Lung (tissue), 12 donors: ENCODE data around the gene NR5A1. TPM values are rescaled to one million over a fixed set of nuclear protein-coding genes. Genes with fewer than 3 reads are reported as not detected.

Experiments used
- ATAC-seq: fragments of 200-7000 bp; cut with Tn5 transposase; one replicate; pipeline ENCODE4 v1.9.1; 2020; ENCODE audit warnings: moderate number of reproducible peaks; ENCODE audit not compliant: insufficient read depth, low FRiP score
- DNase-seq, 3 donors: peaks; one replicate each; pipeline ENCODE4 v3.0.0-alpha.2; 2013 to 2017
- H3K27ac ChIP-seq, 2 donors: one replicate each; pipeline ENCODE4 v1.5.1; 2013; ENCODE audit warnings: mild to moderate bottlenecking in 2 of 2, moderate library complexity in 2 of 2, control low read depth in 1 of 2, inconsistent platforms in 1 of 2, low read depth in 1 of 2, low read length in 1 of 2
- H3K27me3 ChIP-seq, 3 donors: one replicate each; pipeline ENCODE4 v1.5.1; 2013; ENCODE audit warnings: low read length in 2 of 3; ENCODE audit not compliant: control insufficient read depth in 3 of 3, insufficient read depth in 3 of 3
- H3K36me3 ChIP-seq, 4 donors: one replicate each; pipeline ENCODE4 v1.5.1; 2013; ENCODE audit warnings: low read length in 4 of 4, mild to moderate bottlenecking in 1 of 4, moderate library complexity in 1 of 4; ENCODE audit not compliant: control insufficient read depth in 4 of 4, insufficient read depth in 4 of 4
- H3K4me1 ChIP-seq, 5 donors: one replicate each; pipeline ENCODE4 v1.5.1; 2013; ENCODE audit warnings: low read length in 5 of 5, mild to moderate bottlenecking in 2 of 5, moderate library complexity in 1 of 5; ENCODE audit not compliant: control insufficient read depth in 5 of 5, insufficient read depth in 5 of 5
- H3K4me3 ChIP-seq: one replicate; pipeline ENCODE4 v1.5.1; 2013; ENCODE audit warnings: mild to moderate bottlenecking, control low read depth, moderate library complexity
- H3K9ac ChIP-seq, 2 donors: one replicate each; pipeline ENCODE4 v1.5.1; 2013; ENCODE audit warnings: low read length in 2 of 2, control low read depth in 1 of 2; ENCODE audit not compliant: insufficient read depth in 1 of 2
- H3K9me3 ChIP-seq, 4 donors: one replicate each; pipeline ENCODE4 v1.5.1; 2013; ENCODE audit warnings: low read length in 3 of 4, mild to moderate bottlenecking in 1 of 4, moderate library complexity in 1 of 4; ENCODE audit not compliant: control insufficient read depth in 4 of 4, insufficient read depth in 3 of 4
- CTCF ChIP-seq: IDR thresholded peaks from 2 replicates; pipeline ENCODE4 v1.5.1; 2012; ENCODE audit warnings: mild to moderate bottlenecking; ENCODE audit errors: control extremely low read depth, extremely low read depth
- WGBS, 2 donors: extraction: QIAGEN DNeasy Blood & Tissue Kit; methylation state at CpG; one replicate each; pipeline ENCODE4 v1.1.7; 2013; 5-methylcytosine and 5-hydroxymethylcytosine counted together
- polyA plus RNA-seq, 2 donors: library from polyadenylated mRNA; stranded (reverse); fragments of 200-250 nt; gene quantifications; one replicate each; pipeline ENCODE4 v1.2.1, GENCODE V29; 2013
- total RNA-seq, 2 donors: library from RNA; depleted of rRNA in 1 of 2; stranded (reverse); fragments of >200 nt in 1 of 2; gene quantifications; one replicate each; pipeline ENCODE4 v1.2.1, GENCODE V29; 2014 to 2021
- donor health status: control.
- donor health status: control.
- donor health status: Bipolar disorder and iron deficiency.
- donor health status: healthy.
- donor health status: DM: yes; HTN: yes; CAD: no.

Gene NR5A1
- total and polyA plus RNA-seq, 4 donors, result 0.02 to 0.37 (median 0.09) TPM; not detected in 1

DNA sequence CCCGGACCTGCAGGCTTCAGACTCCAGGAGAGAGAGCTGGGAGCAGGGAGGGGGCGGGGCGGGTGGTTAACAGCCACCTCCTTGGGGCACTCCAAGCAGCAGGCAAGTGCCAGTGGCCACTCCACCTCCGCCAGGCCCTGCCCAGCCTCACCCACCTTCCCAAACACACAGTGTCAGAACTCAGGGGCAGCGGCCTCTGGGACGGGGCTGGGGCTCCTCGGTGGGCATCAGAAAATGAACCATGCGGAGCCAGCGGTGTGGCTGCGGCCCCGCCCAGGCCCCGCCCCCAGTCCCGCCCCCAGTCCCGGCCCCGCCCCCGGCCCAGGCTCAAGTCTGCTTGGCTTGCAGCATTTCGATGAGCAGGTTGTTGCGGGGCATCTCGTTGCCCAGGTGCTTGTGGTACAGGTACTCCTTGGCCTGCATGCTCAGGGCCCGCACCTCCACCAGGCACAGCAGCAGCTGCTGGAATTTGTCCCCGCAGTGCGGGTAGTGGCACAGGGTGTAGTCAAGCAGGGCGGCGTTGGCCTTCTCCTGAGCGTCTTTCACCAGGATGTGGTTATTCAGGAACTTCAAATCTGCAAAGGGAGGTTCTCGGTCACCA lies 24.7 kb downstream of the NR5A1 start:
- H3K4me3 ChIP-seq, result no peak overlapping the region
- peaks cover 0 to 5% (median 0%) of the 10 kb centered on the region in 5 donors for H3K4me1 ChIP-seq
- H3K27ac ChIP-seq, result no peak overlapping the region
- no peaks in the 10 kb centered on the region for H3K36me3 ChIP-seq
- DNase-seq (no peak), ATAC-seq (peak; percentile 21)
- no peak for TF ChIP-seq CTCF
- peaks cover 0 to 9% (median 0%) of the 10 kb centered on the region in 4 donors for H3K9me3 ChIP-seq
- H3K9ac ChIP-seq, result no peak overlapping the region
- 37 to 48% methylated on average over 25 to 26 of the region's 26 CpGs for WGBS, 2 donors
- H3K27me3 ChIP-seq, result peaks cover 0 to 29% (median 18%) of the 10 kb centered on the region in 3 donors

GRCh38 chr9:124481115-124481514 lies 26.1 kb downstream of the NR5A1 start:
- no peak overlapping the region for H3K27ac ChIP-seq
- ATAC-seq (no peak), DNase-seq (no peak)
- WGBS, 2 donors, result 43 to 47% methylated on average over 17 of the region's 17 CpGs
- no peaks in the 10 kb centered on the region for H3K4me1 ChIP-seq
- H3K9ac ChIP-seq, result no peak overlapping the region
- H3K4me3 ChIP-seq, result no peak overlapping the region
- TF ChIP-seq CTCF, result no peak
- H3K36me3 ChIP-seq, result no peaks in the 10 kb centered on the region
- H3K27me3 ChIP-seq, result peaks cover 6 to 24% (median 13%) of the 10 kb centered on the region in 3 donors
- H3K9me3 ChIP-seq, result peaks cover 0 to 9% (median 0%) of the 10 kb centered on the region in 4 donors

DNA sequence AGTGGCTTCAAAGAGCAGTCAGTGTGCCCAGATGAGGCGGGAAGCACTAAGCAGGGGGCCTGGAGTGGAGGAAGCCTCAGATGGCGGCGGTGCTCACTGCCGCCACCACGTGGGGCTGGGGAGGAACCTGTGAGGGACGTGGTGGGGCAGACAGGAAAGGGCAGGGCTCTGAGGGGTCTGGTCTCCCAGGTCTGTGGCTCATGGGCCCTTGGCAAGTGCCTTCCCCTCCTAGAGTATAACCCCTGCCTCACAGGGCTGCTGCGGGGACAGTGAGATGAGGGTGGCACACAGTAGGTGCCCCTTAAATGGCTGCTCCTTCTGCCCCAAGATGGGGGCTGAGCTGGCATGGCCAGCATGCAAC lies 26.6 kb downstream of the NR5A1 start:
- H3K9me3 ChIP-seq, result peaks cover 0 to 9% (median 0%) of the 10 kb centered on the region in 4 donors
- peak in 2 of 3 donors; percentile 27 to 29 for DNase-seq
- no peak overlapping the region for H3K4me3 ChIP-seq
- H3K4me1 ChIP-seq, result no peaks in the 10 kb centered on the region
- 20 to 23% methylated on average over 7 of the region's 7 CpGs for WGBS, 2 donors
- ATAC-seq, result no peak
- TF ChIP-seq CTCF, result no peak
- no peak overlapping the region for H3K27ac ChIP-seq
- no peaks in the 10 kb centered on the region for H3K36me3 ChIP-seq
- peaks cover 6 to 21% (median 13%) of the 10 kb centered on the region in 3 donors for H3K27me3 ChIP-seq
- H3K9ac ChIP-seq, result no peak overlapping the region
